Inferior parietal cortex (tissue), 1 donor: Measurements from ENCODE around the gene CDK13.

Experiments
- DNase-seq: peaks from one replicate; pipeline ENCODE4 v3.0.0-alpha.2; 2016; ENCODE audit errors: extremely low spot score

The CDK13 gene

GRCh38 chr7:39948956-39949928, 814 bp upstream of the CDK13 start:
- peak; percentile 99 for DNase-seq

- no peak for DNase-seq
Measured at GRCh38 chr7:39950473-39951225, 593 bp downstream of the CDK13 start.

- DNase-seq: peak; percentile 41
Measured at GRCh38 chr7:39951226-39952194, 1.5 kb downstream of the CDK13 start.

GRCh38 chr7:39952374-39952773, 2.3 kb downstream of the CDK13 start:
- no peak for DNase-seq

GRCh38 chr7:39952803-39953202, 2.7 kb downstream of the CDK13 start:
- DNase-seq: no peak

GRCh38 chr7:39954694-39955093, 4.6 kb downstream of the CDK13 start:
- DNase-seq: no peak

GRCh38 chr7:39958038-39958437, 8.0 kb downstream of the CDK13 start:
- no peak for DNase-seq

- DNase-seq: no peak
Measured at GRCh38 chr7:39967406-39968161, 17.5 kb downstream of the CDK13 start.

GRCh38 chr7:39969431-39969830, 19.4 kb downstream of the CDK13 start:
- no peak for DNase-seq

GRCh38 chr7:39971924-39972323, 21.9 kb downstream of the CDK13 start:
- DNase-seq: no peak

GRCh38 chr7:39973801-39974200, 23.7 kb downstream of the CDK13 start:
- DNase-seq: no peak

GRCh38 chr7:39978230-39978934, 28.3 kb downstream of the CDK13 start:
- no peak for DNase-seq

- DNase-seq: no peak
Measured at GRCh38 chr7:39979406-39980073, 29.5 kb downstream of the CDK13 start.

- DNase-seq: no peak
Measured at GRCh38 chr7:39985398-39985918, 35.4 kb downstream of the CDK13 start.

- DNase-seq: peak; percentile 36
Measured at GRCh38 chr7:39987641-39988347, 37.7 kb downstream of the CDK13 start.

- DNase-seq: no peak
Measured at GRCh38 chr7:40000734-40001315, 50.8 kb downstream of the CDK13 start.

GRCh38 chr7:40001649-40002048, 51.6 kb downstream of the CDK13 start:
- DNase-seq: no peak

- no peak for DNase-seq
Measured at GRCh38 chr7:40003597-40003996, 53.5 kb downstream of the CDK13 start.
